NK-92 (cell line): ENCODE results near the gene SLC25A10.
"Not testable (repeated sequence)": the region's sequence is repeated elsewhere in the genome, so short reads cannot be mapped to it uniquely, and the experiment has no call there.

Experiments
- DNase-seq: peaks from one replicate; lab custom pipeline; 2025; ENCODE audit not compliant: unreplicated experiment; lab: John Stamatoyannopoulos, UW

Gene SLC25A10

DNA sequence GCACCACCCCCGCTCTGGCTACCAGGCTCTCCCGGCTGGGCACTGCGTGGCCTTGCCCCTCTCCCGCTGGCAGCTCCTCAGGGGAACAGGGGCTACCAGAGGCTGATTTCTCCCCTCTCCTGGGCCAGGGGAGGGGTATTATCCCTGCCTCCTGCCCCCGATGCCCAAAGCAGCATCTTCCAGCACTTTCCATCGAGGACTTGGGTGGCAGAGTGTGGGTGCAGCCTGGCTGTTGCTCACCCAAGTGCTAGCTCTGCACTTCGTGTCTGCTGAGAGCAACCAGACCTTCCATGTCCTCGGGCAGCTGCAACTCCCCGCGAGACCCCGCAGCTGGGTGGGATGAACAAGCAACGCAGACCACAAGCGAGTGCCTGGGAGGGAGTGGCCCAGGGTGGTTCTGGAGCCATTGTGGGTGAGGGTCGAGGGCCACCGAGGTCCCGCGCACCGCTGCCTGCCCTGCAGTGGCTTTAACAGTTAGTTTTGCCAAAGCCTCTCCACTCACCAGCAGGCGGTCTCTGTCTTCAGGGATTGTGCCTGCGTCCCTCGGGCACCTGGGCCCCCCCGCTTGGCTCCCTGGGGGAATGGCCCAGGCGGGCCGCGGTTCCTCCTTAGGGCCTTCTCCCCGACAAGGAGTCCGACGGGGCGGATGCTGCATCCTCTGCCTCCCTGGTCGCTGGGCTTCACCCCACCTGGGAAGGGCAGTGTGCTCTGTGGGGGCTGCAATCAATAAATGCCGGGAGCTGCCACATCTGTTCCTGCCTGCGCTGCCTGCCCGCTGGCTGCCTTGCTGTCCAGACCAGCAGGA, 8.4 kb downstream of the SLC25A10 start:
- DNase-seq = no peak

DNA sequence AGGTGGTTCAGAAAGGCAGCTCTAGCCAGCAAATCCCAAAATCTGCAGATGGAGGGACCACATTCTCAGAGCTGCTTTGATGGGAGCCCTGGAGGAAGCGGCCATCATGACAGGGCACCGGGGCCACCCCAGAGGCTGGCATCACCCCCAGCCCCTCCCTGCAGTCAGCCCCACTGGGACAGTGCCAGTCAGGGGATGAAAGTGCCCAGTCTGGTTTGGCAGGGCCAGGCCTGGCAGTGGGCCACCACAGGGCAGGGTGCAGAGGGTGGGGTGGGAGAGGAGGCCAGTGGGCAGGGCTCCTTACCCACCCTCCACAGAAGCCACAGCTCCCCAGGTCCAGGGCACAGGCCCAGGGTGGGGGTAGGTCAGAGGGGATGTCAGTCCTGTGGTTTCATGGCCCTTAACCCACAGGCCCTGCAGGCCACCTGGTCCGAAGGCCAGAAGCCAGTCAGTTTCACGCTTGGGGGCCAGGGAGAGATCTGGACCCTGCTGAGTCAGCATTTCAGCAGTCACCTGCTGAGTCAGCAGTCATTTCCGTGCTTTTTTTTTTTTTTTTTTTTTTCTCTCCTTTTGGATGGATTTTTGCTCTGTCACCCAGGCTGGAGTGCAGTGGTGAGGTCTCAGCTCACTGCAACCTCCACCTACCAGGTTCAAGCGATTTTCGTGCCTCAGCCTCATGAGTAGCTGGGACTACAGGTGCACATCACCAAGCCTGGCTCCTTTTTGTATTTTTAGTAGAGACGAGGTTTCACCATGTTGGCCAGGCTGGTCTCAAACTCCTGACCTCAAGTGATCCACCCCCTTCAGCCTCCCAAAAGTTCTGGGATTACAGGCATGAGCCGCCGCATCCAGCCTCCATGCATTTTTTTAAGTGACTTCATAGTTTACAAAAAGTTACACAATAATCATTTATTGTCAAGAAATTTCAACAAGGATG, 10.4 kb downstream of the SLC25A10 start:
- DNase-seq = no peak

DNA sequence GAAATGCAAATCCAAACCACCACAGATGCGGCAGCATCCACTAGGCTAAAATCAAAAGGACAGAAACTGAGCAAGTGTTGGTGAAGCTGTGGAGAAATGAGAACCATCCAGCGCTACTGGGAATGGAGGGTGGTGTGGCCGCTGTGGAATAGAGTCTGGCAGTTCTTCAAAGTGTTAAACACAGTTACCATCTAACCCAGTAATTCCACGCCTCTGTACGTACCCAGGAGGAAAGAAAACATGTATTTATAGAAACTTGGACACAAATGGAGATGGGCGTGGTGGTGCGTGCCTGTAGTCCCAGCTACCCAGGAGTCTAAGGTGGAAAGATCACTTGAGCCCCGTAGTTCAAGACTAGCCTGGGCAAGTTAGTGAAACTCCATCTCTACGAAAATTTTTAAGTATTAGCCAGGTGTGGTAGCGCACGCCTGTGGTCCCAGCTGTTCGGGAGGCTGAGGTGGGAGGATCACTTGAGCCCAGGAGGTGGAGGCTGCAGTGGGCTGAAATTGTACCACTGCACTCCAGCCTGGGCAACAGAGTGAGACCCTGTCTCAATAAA, 11.6 kb downstream of the SLC25A10 start:
- no peak for DNase-seq

DNA sequence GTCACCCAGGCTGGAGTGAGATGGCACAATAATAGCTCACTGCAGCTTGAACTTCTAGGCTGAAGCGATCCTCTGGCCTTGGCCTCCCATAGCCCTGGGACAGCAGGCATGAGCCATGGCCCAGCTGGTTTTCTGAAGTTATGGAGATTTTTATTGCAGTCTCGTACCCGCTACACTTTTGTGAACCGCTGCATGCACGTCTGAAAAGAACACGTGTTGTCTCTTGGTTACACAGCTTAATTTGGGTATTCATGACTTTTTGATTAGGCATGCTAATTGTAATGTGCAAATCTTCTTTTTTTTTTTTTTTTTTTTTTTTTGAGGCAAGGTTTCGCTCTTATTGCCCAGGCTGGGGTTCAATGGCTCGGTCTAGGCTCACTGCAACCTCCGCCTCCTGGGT, 13.4 kb downstream of the SLC25A10 start:
- no peak for DNase-seq

DNA sequence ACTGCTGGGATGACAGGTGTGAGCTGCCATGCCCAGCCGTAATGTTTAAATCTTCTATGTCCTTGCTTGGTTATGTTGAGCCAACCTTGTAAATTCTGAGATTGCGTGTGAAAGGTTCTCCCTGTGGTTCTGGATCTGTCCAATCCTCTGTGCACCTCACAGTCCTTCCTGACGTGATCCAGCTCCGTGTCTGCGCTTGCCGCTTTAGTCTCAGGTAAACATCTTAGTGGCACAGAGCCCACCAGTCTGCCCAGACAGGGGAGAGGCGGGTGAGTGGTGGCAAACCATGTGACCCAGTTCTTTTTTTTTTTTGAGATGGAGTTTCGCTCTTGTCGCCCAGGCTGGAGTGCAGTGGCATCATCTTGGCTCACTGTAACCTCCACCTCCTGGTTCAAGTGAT, 13.9 kb downstream of the SLC25A10 start:
- DNase-seq = no peak

DNA sequence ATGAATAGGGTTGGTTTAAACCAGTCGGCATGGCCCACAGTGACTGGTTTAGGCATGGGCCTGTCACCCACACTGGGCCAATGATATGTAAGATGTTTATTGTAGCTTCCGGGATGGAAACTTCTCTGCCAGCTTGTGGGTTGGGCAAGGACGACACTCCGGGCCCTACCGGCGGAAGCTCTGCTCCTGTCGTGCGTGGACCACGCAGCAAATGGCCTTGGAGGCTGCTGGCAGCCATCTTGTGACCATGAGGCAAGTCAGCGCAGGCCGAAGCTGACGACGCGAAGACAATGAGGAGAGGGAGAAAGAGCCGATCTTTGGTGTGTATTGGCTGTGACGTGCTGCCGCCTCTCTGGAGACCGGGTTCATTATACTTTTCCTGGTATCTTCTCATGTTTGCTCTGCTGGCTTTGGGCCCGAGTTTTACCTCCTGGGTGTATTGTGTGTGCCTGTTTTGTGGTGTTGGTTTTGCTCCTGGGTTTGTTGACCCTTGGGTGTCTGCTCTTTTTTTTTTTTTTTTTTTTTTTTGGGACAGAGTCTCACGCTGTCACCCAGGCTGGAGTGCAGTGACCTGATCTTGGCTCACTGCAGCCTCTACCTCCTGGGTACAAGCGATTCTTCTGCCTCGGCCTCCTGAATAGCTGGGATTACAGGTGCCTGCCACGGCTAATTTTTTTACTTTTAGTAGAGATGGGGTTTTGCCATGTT, 15.4 kb downstream of the SLC25A10 start:
- no peak for DNase-seq

DNA sequence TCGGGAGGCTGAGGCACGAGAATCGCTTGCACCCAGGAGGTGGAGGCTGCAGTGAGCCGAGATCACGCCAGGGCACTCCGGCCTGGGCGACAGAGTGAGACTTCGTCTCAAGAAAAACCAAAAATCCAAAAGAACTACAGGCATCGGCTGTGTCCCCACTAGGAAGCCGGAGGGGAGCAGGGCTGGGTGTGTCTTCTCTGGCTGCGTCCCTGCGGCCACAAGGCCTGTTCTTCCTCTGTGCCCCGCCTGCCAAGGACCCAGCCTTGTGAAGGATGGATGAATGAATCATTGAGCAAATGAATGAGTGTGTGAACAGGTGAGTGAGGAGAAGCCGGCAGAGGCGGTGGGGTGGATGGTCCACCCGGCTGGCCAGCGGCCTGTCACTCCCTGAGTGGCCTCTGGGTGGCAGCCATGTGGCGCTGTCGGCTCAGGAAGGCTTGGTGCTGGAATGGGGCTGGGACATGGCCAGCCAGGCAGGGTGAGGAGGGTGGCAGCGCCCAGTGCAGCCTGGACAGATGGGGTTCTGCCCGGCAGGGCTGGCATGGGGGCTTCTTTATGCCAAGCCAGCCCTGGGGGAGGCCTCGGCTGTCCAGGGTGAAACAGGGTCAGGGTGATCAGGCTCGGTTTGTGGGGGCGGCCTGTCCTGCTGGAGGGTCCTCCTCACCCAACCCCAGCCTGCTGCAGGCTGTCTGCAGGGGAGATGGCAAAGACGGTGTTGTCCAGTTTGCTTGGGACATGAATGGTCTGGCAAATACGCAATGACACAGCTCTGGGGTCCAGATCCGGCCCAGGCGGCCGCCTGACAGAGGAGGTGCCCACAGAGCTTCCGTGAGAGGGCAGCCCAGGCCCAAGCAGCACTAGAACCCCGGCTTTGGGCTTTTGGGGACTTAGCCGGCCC, 21.7 kb downstream of the SLC25A10 start:
- no peak for DNase-seq

DNA sequence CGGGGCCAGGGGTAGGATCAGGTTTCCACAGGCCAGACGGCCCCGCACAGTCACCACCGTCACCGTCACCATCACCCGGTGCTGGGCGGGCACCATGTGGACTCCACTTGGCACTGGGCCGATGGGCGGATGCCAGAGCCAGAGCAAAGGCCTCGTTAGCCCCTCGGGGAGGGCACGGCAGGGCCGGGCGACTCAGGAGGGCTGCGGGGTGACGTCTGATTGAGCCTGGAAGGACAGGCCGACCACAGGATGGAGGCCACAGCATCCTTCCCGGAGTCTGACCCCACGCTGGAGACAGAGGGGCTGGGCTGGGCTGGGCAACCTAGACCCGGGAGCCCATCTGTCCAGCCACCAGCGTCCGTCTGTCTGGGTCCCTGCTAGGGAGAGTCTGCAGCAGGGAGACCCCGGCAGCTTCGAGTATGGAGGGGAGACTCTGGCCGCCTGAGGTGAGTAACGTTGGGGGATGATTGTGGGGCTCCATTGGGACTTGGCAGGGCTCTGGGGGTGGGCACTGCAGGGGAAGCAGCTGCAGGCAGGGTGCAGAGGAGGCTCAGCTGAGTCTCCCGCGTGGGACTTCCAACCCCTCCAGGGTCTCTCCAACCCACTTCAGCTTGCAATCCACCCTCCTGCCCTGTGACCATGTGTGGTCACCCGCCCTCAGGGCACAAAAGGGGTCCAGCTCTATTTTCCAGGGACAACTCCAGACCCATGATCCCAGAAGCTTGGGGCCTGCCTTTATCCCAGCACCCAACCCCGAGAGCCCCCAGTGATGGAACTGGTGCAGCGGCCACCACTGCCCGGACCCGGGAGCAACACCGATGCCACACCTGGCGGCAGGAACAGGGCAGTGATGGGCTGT, 22.6 kb downstream of the SLC25A10 start:
- DNase-seq = no peak

DNA sequence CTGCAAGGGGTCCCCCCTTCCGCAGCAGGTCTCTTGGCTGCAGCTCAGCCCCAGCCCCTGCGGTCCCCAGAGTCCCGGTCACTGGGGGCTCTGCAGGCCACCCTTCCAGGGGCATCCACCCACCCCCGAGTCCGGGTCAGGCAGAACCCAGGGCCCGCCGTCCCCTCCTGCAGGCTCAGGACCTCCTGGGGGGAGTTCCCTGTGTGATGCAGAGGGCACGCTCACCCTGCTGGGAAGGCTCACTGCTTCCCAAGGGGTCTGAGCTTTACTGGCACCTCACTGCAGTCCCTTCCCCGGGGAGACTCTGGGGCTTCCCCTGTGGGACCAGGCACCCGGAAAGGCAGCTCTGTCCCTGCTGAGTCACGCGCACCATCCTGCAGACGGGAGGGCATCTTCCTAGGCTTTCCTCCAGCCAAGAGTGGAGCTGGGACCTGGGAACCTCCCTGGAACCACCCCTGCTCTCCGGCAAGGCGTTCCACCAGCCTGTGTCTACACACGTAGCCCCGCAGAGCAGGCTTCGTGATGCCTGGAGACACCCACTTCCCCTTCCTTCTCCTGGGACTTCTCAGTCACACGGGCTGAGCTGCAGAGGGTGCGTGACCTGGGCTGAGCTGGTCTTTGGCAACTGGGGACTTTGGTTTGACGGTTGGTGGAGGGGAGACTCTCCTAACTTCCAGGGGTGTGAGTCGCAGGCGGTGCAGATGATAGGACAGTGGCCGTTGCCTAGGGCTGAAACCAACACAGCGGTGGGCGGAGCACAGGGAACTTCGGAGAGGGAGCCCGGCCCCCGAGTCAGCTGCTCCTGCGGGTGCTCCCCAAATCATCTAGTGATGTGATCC, 23.4 kb downstream of the SLC25A10 start:
- no peak for DNase-seq

DNA sequence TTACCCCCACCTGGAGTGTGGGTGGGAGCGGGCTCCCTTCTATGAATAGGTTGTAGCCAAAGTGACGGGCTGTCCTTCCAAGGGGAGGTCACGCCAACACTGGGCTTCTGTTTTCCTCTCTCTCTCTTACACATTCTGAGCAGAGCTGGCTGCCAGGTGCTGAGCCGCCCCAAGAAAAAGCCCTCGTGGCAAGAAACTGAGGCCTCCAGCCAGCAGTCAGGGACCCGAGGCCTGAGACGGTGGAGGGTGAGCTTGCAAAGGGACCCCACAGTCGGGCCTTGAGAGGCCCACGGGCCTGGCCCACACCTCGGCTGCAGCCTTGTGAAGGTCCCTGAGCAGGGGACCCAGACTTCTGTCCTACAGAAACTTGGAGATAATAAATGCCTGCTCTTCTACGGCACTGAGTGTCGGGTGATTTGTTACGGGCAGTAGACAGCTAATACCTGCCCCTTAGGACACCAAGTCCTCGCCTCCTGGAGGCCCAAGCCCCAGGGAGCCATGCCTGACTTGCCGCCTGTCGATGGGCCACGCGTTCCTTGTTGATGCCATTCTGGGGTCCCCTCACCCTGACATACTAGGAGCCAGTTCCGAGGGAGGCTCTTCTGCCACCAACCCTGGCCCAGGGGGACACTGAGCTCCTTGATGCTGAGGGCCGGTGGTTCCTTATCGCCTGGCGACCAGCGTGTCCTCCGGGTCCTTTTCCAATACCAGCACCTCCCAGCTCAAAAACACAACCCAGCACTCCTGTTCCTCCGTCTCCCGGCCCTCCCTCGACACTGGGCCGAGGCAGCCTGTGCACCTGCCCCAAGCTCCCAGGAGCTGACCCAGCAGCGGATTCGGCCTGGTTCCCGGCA, 26.1 kb downstream of the SLC25A10 start:
- DNase-seq = no peak

DNA sequence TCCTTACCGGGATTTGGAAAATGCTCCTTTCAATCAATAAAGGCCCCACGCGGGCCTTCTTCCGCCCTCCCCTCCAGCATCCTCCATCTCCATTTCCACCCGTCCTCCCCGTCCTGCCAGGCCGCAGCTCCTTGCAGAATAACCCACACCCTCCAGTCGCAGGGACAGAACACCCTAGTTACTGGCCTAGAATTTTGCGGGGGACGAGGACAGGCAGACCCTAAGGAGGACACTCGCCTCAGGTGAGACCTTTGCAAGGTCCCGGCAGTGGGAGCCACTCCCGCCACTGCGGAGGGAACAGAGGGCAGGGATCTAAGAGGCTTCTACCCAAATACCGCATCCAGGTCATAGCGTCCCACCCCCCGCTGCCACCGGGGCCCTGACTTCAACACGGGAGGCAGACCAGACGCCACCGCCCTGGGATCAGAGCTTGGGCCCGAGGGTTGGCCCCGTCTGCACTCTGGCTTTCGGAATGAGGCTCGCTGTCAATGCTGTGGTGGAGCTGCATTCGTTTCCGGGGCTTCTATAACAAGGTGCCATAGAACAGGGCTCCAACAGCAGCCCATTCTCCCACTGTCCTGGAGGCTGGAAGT, 26.8 kb downstream of the SLC25A10 start:
- no peak for DNase-seq

DNA sequence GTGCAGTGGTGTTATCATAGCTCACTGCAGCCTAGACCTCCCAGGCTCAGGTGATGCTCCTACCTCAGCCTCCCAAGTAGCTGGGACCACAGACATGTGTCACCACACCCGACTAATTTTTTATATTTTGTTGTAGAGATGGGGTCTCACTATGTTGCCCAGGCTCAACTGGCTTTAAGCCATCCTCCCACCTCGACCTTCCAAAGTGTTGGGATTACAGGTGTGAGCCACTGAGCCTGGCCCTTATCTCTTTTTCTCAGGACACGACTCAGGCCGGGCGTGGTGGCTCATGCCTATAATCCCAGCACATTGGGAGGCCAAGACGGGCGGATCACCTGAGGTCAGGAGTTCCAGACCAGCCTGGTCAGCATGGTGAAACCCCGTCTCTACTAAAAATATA, 27.5 kb downstream of the SLC25A10 start:
- DNase-seq = not testable (repeated sequence)

DNA sequence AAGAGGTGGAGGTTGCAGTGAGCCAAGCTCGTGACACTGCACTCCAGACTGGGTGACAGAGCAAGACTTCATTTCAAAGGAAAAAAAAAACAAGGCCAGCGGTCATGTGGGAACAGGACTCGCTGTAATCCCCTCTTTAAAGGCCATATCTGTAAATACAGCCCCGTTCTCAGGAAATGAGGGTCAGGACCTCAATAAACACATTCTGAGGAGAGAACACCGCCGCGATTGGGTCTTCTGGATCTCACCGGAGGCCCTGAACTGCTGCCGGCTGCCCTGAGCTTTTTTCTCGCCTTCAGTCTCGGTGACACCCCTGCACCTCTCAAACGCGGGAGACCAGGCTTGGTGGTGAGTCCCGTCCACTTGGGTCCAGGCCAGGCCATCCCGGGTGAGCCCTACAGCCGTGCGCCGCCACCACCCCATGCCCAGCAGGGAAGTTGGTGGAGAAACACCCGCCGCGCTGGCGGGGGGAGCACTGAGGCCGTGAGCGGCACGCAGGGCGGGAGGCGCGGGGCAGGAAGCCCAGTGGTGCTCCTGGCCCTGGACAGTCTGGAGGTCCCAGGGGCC, 28.4 kb downstream of the SLC25A10 start:
- DNase-seq = no peak

DNA sequence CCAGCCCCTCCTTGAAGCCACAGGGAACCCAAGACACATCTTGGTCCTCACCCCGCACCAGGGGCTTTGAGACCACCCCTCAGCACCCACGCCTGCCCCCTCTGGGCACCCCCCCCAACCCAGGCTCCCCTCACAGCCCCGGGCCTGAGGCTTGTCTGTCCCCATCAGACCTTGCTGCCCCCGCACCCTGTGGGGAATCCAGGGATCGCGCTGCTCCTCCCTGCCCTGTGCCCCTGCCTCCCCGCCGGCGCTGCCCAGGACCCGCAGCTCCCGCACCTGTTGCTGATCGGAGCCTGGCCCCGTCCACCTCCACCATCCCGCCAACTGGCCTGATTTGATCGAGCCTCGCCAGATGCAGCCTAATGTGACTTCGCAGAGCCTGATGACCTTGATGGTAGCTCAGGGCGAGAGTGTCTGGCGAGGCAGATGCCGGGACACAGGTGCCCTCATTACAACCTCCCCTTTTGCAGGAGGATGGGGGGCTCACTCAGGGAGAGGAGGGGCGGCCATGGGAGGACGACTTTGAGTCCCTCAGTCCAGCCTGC, 29.0 kb downstream of the SLC25A10 start:
- DNase-seq = no peak

DNA sequence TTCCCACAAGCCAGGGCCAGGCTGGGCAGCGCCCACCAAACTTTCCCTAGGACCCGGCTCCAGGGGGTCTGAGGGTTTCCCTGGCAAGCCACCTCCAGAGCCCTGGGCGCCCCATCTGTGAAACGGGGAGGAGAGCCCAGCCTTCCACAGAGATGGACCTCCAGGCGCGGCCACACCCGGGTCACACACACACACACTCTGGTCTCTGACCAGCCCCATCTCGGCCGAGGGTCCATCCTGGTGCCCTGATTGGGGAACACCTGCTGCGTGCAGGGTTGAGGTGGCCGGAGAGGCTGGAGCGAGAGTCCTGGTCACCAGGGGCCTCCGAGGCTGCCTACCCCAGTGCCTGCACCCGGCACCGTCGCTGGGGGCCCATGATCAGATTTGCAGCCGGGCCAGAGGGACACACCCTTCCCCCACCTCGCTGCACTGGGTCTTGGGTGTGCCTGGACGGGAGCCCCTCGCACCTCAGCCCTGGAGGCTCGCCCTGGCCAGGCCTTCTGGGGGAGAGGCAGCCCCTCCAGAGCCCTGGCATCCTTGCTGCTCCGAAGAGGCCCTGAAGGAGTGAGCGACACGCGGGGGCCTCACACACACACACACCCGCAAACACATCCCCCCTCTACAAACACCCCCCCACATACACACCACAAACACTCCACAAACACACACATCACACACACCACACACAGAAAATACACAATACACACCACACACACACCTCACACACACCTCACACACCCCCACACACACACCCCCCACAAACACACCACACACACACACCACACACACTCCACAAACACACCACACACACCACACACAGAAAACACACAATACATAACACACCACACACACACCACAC, 29.7 kb downstream of the SLC25A10 start:
- no peak for DNase-seq
